Measurements from ENCODE around the gene TP53RK.

DNA sequence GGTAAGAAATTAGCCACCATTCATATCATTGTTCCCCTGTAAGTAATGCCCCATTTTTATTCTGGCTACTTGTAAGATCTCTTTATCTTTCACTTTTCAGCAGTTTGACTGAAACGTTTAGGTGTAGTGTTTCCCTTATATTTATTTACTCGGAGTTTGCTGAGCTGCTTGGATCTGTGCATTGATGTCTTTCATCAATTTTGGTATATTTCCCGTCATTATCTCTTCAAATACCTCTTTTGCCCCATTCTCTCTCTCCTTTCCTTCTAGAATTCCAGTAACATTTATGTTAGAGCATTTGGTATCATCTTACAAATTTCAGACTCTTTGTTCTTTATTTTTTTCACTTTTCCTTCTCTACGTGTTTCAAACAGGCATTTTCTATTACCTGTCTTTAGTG lies 28.8 kb downstream of the TP53RK start:
- TF ChIP-seq POLR2A (IDR thresholded peaks at IDR 0.05), result no peak
- TF ChIP-seq, protein P1, sequence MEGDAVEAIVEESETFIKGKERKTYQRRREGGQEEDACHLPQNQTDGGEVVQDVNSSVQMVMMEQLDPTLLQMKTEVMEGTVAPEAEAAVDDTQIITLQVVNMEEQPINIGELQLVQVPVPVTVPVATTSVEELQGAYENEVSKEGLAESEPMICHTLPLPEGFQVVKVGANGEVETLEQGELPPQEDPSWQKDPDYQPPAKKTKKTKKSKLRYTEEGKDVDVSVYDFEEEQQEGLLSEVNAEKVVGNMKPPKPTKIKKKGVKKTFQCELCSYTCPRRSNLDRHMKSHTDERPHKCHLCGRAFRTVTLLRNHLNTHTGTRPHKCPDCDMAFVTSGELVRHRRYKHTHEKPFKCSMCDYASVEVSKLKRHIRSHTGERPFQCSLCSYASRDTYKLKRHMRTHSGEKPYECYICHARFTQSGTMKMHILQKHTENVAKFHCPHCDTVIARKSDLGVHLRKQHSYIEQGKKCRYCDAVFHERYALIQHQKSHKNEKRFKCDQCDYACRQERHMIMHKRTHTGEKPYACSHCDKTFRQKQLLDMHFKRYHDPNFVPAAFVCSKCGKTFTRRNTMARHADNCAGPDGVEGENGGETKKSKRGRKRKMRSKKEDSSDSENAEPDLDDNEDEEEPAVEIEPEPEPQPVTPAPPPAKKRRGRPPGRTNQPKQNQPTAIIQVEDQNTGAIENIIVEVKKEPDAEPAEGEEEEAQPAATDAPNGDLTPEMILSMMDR (IDR thresholded peaks at IDR 0.05), result no peak
- no peak for TF ChIP-seq EP300 (IDR thresholded peaks at IDR 0.05)
- no peak for TF ChIP-seq POLR2AphosphoS5 (IDR thresholded peaks at IDR 0.05)

All from suprapubic skin (tissue), 4 donors.